ENCODE measurements around the gene TSN. TPM values are rescaled to one million over a fixed set of nuclear protein-coding genes. Genes with fewer than 3 reads are reported as not detected.
"Not testable (repeated sequence)": the region's sequence is repeated elsewhere in the genome, so short reads cannot be mapped to it uniquely, and the experiment has no call there.

TSN gene
- total RNA-seq, 1 experiment from 2014 or later = 112 TPM

- POLR2A ChIA-PET (ENCODE audit: low non-redundant PET) = no interaction called here
- DNase-seq (ENCODE audit: low spot score) = no peak
- H3K4me1 ChIP-seq (ENCODE audit: insufficient read depth, low read length, poor library complexity, severe bottlenecking) = peaks cover 5% of the 10 kb centered on the region
- TF ChIP-seq EZH2 (IDR thresholded peaks at IDR 0.05; ENCODE audit: borderline replicate concordance, low read depth, low read length, poor library complexity, severe bottlenecking) (no peak), CTCF (conservative IDR thresholded peaks at IDR 0.05; ENCODE audit: low read depth, low read length) (no peak)
- no peak overlapping the region for H3K4me3 ChIP-seq (ENCODE audit: low read depth, low read length, poor library complexity, severe bottlenecking)
- intact Hi-C loops (cut with micrococcal nuclease; ENCODE audit: unreplicated experiment) = no loop called here
- no peaks in the 10 kb centered on the region for H3K27me3 ChIP-seq (replicated peaks; ENCODE audit: insufficient read depth, low read depth, low read length, poor library complexity)
- no TSS peak for BruUV-seq (replicated peaks)
- no peaks in the 10 kb centered on the region for H3K36me3 ChIP-seq (ENCODE audit: insufficient read depth, low read length, poor library complexity, severe bottlenecking)
- no peak overlapping the region for H3K27ac ChIP-seq (ENCODE audit: low read depth, low read length, poor library complexity, severe bottlenecking)
- CTCF ChIA-PET = no interaction called here
- H3K9me3 ChIP-seq (ENCODE audit: low read depth, low read length, poor library complexity, severe bottlenecking) = no peaks in the 10 kb centered on the region
Observed at GRCh38 chr2:121707920-121708361, 47.5 kb upstream of the TSN start.

GRCh38 chr2:121709776-121710469 is 45.5 kb upstream of the TSN start:
- POLR2A ChIA-PET (ENCODE audit: low non-redundant PET) = no interaction called here
- H3K27ac ChIP-seq (ENCODE audit: low read depth, low read length, poor library complexity, severe bottlenecking) = no peak overlapping the region
- H3K4me3 ChIP-seq (ENCODE audit: low read depth, low read length, poor library complexity, severe bottlenecking) = no peak overlapping the region
- TF ChIP-seq EZH2 (IDR thresholded peaks at IDR 0.05; ENCODE audit: borderline replicate concordance, low read depth, low read length, poor library complexity, severe bottlenecking) (no peak), CTCF (conservative IDR thresholded peaks at IDR 0.05; ENCODE audit: low read depth, low read length) (no peak)
- peaks cover 5% of the 10 kb centered on the region for H3K4me1 ChIP-seq (ENCODE audit: insufficient read depth, low read length, poor library complexity, severe bottlenecking)
- CTCF ChIA-PET = no interaction called here
- no peaks in the 10 kb centered on the region for H3K27me3 ChIP-seq (replicated peaks; ENCODE audit: insufficient read depth, low read depth, low read length, poor library complexity)
- no peaks in the 10 kb centered on the region for H3K9me3 ChIP-seq (ENCODE audit: low read depth, low read length, poor library complexity, severe bottlenecking)
- no peak for DNase-seq (ENCODE audit: low spot score)
- intact Hi-C loops (cut with micrococcal nuclease; ENCODE audit: unreplicated experiment) = loop anchor here (10.0 kb wide), 1 partner anchor 115 kb away; no protein-coding TSS in a partner anchor
- BruUV-seq (replicated peaks) = no TSS peak
- no peaks in the 10 kb centered on the region for H3K36me3 ChIP-seq (ENCODE audit: insufficient read depth, low read length, poor library complexity, severe bottlenecking)

- POLR2A ChIA-PET (ENCODE audit: low non-redundant PET) = no interaction called here
- Histone ChIP-seq H3K9me3 (ENCODE audit: low read depth, low read length, poor library complexity, severe bottlenecking) (no peaks in the 10 kb centered on the region), H3K36me3 (ENCODE audit: insufficient read depth, low read length, poor library complexity, severe bottlenecking) (no peaks in the 10 kb centered on the region), H3K4me3 (ENCODE audit: low read depth, low read length, poor library complexity, severe bottlenecking) (no peak overlapping the region), H3K27ac (ENCODE audit: low read depth, low read length, poor library complexity, severe bottlenecking) (no peak overlapping the region), H3K4me1 (ENCODE audit: insufficient read depth, low read length, poor library complexity, severe bottlenecking) (peaks cover 5% of the 10 kb centered on the region), H3K27me3 (replicated peaks; ENCODE audit: insufficient read depth, low read depth, low read length, poor library complexity) (no peaks in the 10 kb centered on the region)
- BruUV-seq (replicated peaks) = no TSS peak
- DNase-seq (ENCODE audit: low spot score) = no peak
- no peak for TF ChIP-seq CTCF (conservative IDR thresholded peaks at IDR 0.05; ENCODE audit: low read depth, low read length)
- no peak for TF ChIP-seq EZH2 (IDR thresholded peaks at IDR 0.05; ENCODE audit: borderline replicate concordance, low read depth, low read length, poor library complexity, severe bottlenecking)
- CTCF ChIA-PET = interaction anchor here (0.6 kb wide), 1 partner anchor 145 kb away, joined by 3 read pairs; no protein-coding TSS in a partner anchor
- intact Hi-C loops (cut with micrococcal nuclease; ENCODE audit: unreplicated experiment) = loop anchor here (10.0 kb wide), 1 partner anchor 116 kb away; no protein-coding TSS in a partner anchor
Observed at GRCh38 chr2:121710470-121711170, 44.8 kb upstream of the TSN start.

- H3K27me3 ChIP-seq (replicated peaks; ENCODE audit: insufficient read depth, low read depth, low read length, poor library complexity); DNase-seq (ENCODE audit: low spot score); H3K4me3 ChIP-seq (ENCODE audit: low read depth, low read length, poor library complexity, severe bottlenecking); POLR2A ChIA-PET (ENCODE audit: low non-redundant PET); H3K36me3 ChIP-seq (ENCODE audit: insufficient read depth, low read length, poor library complexity, severe bottlenecking); H3K9me3 ChIP-seq (ENCODE audit: low read depth, low read length, poor library complexity, severe bottlenecking); H3K4me1 ChIP-seq (ENCODE audit: insufficient read depth, low read length, poor library complexity, severe bottlenecking); H3K27ac ChIP-seq (ENCODE audit: low read depth, low read length, poor library complexity, severe bottlenecking); BruUV-seq (replicated peaks): not testable (repeated sequence)
- CTCF ChIA-PET = interaction anchor here (0.6 kb wide), 1 partner anchor 146 kb away, joined by 3 read pairs; no protein-coding TSS in a partner anchor
- intact Hi-C loops (cut with micrococcal nuclease; ENCODE audit: unreplicated experiment) = loop anchor here (10.0 kb wide), 1 partner anchor 117 kb away; no protein-coding TSS in a partner anchor
Observed at GRCh38 chr2:121711481-121711880, 44.0 kb upstream of the TSN start.

Measured in A673 (cell line).